Activated CD8-positive, alpha-beta memory T cell treated with anti-CD3 and anti-CD28 coated beads for 1 hour (primary cell): ENCODE data around the gene MUC21.
"Not testable (repeated sequence)": the region's sequence is repeated elsewhere in the genome, so short reads cannot be mapped to it uniquely, and the experiment has no call there.

ENCODE experiments used
- DNase-seq, 2 donors: peaks; one replicate each; pipeline ENCODE4 v3.0.0-alpha.2; 2020; ENCODE audit warnings: low read depth in 1 of 2; ENCODE audit errors: extremely low read depth in 1 of 2

The MUC21 gene

DNA sequence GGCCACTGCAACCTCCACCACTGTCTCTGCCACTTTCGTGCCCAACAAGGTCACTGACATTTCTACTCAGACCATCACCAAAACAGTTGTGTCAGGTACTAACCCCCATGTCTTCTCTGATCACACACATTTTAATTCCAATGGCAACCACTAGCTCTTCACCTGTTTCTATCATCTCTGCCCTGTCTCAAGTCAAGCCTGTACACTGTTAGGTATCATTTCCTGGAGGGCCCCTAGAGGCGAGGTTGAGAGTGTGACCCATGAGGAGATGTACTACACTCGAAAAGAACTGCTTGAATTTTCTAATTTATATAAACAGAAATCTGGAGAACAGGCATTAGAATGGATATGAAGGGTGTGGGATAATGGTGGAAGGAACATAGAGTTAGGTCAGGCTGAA is 17.4 kb upstream of the MUC21 start:
- no peak for DNase-seq

GRCh38 chr6:30969171-30969570 is 14.3 kb upstream of the MUC21 start:
- not testable (repeated sequence) for DNase-seq

GRCh38 chr6:30970946-30971345 is 12.6 kb upstream of the MUC21 start:
- DNase-seq = no peak

GRCh38 chr6:30972816-30973215 is 10.7 kb upstream of the MUC21 start:
- DNase-seq = no peak

GRCh38 chr6:30974490-30975252 is 8.8 kb upstream of the MUC21 start:
- no peak for DNase-seq

- no peak for DNase-seq
Measured at GRCh38 chr6:30979141-30979540, 4.4 kb upstream of the MUC21 start.

- DNase-seq = no peak
Measured at GRCh38 chr6:30979690-30980089, 3.8 kb upstream of the MUC21 start.

DNA sequence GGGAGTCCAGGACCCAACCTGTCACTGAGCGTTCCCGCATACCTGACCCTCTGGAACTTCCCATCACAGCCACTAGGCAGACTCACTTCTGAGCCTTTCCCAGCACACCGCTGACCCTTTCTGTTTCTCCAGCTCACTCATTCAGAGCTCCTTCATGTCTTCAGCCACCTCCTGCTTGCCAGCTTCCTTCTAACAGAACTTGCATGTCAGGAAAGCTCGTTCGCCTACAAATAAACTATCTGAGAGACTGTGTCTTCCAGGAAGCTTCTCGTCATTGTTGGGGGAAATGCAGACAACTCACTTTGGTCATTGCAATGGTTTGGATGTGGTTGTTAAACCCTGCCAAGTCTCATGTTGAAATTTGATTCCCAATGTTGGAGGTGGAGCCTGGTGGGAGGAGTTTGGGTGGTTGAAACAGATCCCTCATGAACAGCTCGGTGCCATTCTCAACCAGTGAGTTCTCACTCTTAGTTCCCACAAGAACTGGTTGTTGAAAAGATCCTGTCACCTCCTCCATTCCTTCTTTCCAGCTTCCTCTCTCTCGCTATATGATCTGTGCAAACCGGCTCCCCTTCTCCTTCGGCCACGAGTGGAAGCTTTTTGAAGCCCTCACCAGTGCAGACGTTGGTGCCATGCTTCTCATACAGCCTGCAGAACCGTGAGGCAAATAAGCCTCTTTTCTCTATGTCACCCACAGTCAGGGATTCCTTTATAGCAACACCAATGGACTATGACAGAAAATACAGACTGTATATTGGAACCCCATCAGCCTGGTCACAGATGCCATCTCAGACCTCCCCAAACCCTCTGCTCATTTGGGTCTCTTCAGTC is 1.4 kb upstream of the MUC21 start:
- DNase-seq = no peak

GRCh38 chr6:30985490-30985889 is 2.0 kb downstream of the MUC21 start:
- no peak for DNase-seq

- DNase-seq = no peak
Measured at GRCh38 chr6:30987304-30987703, 3.8 kb downstream of the MUC21 start.

DNA sequence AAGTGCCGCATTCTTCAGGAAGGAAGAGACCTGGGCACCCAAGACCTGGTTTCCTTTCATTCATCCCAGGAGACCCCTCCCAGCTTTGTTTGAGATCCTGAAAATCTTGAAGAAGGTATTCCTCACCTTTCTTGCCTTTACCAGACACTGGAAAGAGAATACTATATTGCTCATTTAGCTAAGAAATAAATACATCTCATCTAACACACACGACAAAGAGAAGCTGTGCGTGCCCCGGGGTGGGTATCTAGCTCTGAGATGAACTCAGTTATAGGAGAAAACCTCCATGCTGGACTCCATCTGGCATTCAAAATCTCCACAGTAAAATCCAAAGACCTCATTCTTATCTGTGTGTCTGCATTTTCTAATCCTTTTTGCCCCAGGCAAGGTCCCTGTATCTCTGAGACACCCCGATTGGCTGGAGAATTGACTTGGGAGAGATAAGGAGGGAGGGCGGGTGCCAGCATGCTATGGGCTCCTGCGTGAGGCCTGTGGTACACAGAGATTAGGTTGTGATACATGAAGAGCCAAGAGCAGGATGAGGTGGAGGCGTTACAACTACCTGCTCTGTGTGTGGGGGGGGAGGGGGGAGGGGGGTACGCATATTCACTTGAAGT is 4.8 kb downstream of the MUC21 start:
- no peak for DNase-seq

- no peak for DNase-seq
Measured at GRCh38 chr6:30990422-30991086, 7.0 kb downstream of the MUC21 start.

GRCh38 chr6:30991891-30992290 is 8.4 kb downstream of the MUC21 start:
- DNase-seq = no peak

- DNase-seq = no peak
Measured at GRCh38 chr6:30997301-30997700, 13.8 kb downstream of the MUC21 start.

GRCh38 chr6:30998785-30999184 is 15.3 kb downstream of the MUC21 start:
- DNase-seq = no peak

- not testable (repeated sequence) for DNase-seq
Measured at GRCh38 chr6:31000067-31000860, 16.7 kb downstream of the MUC21 start.

- DNase-seq = no peak
Measured at GRCh38 chr6:31001281-31001888, 17.9 kb downstream of the MUC21 start.

DNA sequence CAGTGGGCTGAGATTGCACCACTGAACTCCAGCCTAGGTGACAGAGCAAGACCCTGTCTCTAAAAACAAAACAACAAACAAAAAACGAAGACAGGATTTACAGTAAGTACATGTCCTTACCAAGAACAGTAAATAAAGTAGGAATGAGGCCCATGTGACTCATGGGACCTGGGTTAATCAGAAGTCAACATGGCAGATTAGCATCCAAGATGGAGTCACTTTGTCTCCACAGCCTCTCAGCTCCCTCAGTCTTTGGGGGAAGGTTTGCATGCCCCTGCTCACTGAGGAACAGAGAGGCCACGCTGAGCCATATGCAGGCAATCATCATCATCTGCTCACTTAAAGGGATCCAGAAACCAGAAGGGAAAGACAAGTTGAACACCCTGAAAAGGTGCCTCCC is 19.0 kb downstream of the MUC21 start:
- DNase-seq = no peak

GRCh38 chr6:31004794-31005193 is 21.3 kb downstream of the MUC21 start:
- no peak for DNase-seq
